ENCODE data around the gene TNPO3. TPM values are rescaled to one million over a fixed set of nuclear protein-coding genes. Genes with fewer than 3 reads are reported as not detected.

Gene TNPO3
- total and polyA plus RNA-seq, 2 of the 4 experiments (the other 2 are of a cell fraction): 24.2 to 77.2 TPM

DNA sequence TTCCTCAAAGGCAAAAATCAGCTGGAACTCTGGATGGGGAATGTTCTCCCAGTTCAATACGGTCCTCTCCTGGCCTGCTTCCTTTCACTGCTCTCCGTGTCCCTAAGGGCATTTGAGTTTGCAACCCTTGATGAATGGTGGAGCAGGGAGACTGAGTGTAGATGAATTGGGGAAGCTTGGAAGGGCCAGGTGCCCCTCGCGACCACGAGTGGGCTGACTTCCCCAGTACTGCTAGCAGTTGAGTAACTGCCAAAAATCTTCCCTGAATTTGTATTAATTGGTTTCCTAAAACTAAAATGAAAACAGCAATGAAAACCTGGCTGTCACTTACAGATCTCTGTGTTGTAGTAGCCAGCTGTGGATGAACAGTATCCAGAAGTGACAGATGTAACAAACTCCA, 103.6 kb downstream of the TNPO3 start:
- Histone ChIP-seq H3K9ac (ENCODE audit: low read depth, low read length) (no peak overlapping the region), H2BK5ac (ENCODE audit: low read depth, low read length, poor library complexity, severe bottlenecking) (no peak overlapping the region), H2AK5ac (ENCODE audit: low read depth, low read length) (no peak overlapping the region), H3K14ac (replicated peaks; ENCODE audit: low read depth, low read length) (no peak overlapping the region), H2AK9ac (replicated peaks; ENCODE audit: low read depth, low read length, poor library complexity) (no peak overlapping the region), H3K4me3 (ENCODE audit: insufficient read depth, low read depth, low read length) (no peak overlapping the region), H3K4ac (ENCODE audit: low read depth, low read length) (no peak overlapping the region), H3K27me3 (ENCODE audit: control insufficient read depth, insufficient read depth, low read length) (peaks cover 4% of the 10 kb centered on the region; the same call in 1 of the 2 replicates), H4K20me1 (ENCODE audit: insufficient read depth, low read length) (no peaks in the 10 kb centered on the region), H4K8ac (ENCODE audit: low read depth in 2 of 2, low read length in 2 of 2) (no peak overlapping the region), H3K9me1 (ENCODE audit: insufficient read depth, low read length) (peaks cover 3% of the 10 kb centered on the region), H3K4me1 (ENCODE audit: control insufficient read depth, insufficient read depth, low read length) (no peaks in the 10 kb centered on the region), H4K5ac (ENCODE audit: low read depth, low read length) (no peak overlapping the region), H2BK20ac (ENCODE audit: low read depth, low read length) (no peak overlapping the region), H3K36me3 (ENCODE audit: control insufficient read depth, insufficient read depth, low read length) (peaks cover 13% of the 10 kb centered on the region), H2BK120ac (ENCODE audit: low read depth, low read length) (no peak overlapping the region), H3K18ac (ENCODE audit: low read depth, low read length) (no peak overlapping the region), H2BK15ac (ENCODE audit: low read depth, low read length) (no peak overlapping the region), H3K4me2 (ENCODE audit: low read depth, low read length) (no peak overlapping the region), H3K56ac (ENCODE audit: extremely low read depth, insufficient read depth, low read length) (no peak overlapping the region), H3K9me3 (ENCODE audit: control insufficient read depth, insufficient read depth, low read length) (no peaks in the 10 kb centered on the region), H2AFZ (replicated peaks; ENCODE audit: low read length, poor library complexity) (no peak overlapping the region), H3K23ac (ENCODE audit: low read depth, low read length) (no peak overlapping the region), H3K79me1 (ENCODE audit: low read depth in 1 of 2, low read length in 2 of 2) (no peaks in the 10 kb centered on the region), H4K91ac (ENCODE audit: insufficient read depth, low read depth, low read length) (no peak overlapping the region), H3K27ac (ENCODE audit: insufficient read depth, low read length) (no peak overlapping the region)
- CTCF ChIA-PET: no interaction called here
- no CpG with 5 or more reads among the region's 5 CpGs for WGBS, 2 experiments (ENCODE audit: extremely low coverage in 2 of 2, insufficient read length in 1 of 2)
- TF ChIP-seq RAD21 (IDR thresholded peaks at IDR 0.05; ENCODE audit: low read length) (no peak), CHD1 (IDR thresholded peaks at IDR 0.05; ENCODE audit: low read depth, low read length) (no peak), NFE2L2 (IDR thresholded peaks at IDR 0.05; ENCODE audit: low read depth, low read length) (no peak), FOS (IDR thresholded peaks at IDR 0.05; ENCODE audit: low read depth, low read length) (no peak), MAZ (IDR thresholded peaks at IDR 0.05; ENCODE audit: borderline replicate concordance, low read depth, low read length) (no peak), RCOR1 (IDR thresholded peaks at IDR 0.05; ENCODE audit: insufficient replicate concordance, low read length) (no peak)
- TF ChIP-seq, protein P1, sequence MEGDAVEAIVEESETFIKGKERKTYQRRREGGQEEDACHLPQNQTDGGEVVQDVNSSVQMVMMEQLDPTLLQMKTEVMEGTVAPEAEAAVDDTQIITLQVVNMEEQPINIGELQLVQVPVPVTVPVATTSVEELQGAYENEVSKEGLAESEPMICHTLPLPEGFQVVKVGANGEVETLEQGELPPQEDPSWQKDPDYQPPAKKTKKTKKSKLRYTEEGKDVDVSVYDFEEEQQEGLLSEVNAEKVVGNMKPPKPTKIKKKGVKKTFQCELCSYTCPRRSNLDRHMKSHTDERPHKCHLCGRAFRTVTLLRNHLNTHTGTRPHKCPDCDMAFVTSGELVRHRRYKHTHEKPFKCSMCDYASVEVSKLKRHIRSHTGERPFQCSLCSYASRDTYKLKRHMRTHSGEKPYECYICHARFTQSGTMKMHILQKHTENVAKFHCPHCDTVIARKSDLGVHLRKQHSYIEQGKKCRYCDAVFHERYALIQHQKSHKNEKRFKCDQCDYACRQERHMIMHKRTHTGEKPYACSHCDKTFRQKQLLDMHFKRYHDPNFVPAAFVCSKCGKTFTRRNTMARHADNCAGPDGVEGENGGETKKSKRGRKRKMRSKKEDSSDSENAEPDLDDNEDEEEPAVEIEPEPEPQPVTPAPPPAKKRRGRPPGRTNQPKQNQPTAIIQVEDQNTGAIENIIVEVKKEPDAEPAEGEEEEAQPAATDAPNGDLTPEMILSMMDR (conservative IDR thresholded peaks at IDR 0.05; ENCODE audit: low read depth, low read length): no peak
- intact Hi-C loops (cut with micrococcal nuclease) (no loop called here), in situ Hi-C loops (cut with MboI; ENCODE audit: low sequenced_read_pairs) (no loop called here), dilution Hi-C loops (cut with HindIII; ENCODE audit: low sequenced_read_pairs, unreplicated experiment) (no loop called here)
- POLR2A ChIA-PET (ENCODE audit: unreplicated experiment): no interaction called here
- DNase-seq (no peak), ATAC-seq (ENCODE audit: low read depth) (no peak)
- BruUV-seq (replicated peaks): no TSS peak
